HK-2 (cell line): ENCODE data around the gene RUNX3.

Experiments used
- DNase-seq: peaks from one replicate; pipeline ENCODE4 v3.0.0-alpha.2; 2018; ENCODE audit not compliant: unreplicated experiment

The RUNX3 gene

DNA sequence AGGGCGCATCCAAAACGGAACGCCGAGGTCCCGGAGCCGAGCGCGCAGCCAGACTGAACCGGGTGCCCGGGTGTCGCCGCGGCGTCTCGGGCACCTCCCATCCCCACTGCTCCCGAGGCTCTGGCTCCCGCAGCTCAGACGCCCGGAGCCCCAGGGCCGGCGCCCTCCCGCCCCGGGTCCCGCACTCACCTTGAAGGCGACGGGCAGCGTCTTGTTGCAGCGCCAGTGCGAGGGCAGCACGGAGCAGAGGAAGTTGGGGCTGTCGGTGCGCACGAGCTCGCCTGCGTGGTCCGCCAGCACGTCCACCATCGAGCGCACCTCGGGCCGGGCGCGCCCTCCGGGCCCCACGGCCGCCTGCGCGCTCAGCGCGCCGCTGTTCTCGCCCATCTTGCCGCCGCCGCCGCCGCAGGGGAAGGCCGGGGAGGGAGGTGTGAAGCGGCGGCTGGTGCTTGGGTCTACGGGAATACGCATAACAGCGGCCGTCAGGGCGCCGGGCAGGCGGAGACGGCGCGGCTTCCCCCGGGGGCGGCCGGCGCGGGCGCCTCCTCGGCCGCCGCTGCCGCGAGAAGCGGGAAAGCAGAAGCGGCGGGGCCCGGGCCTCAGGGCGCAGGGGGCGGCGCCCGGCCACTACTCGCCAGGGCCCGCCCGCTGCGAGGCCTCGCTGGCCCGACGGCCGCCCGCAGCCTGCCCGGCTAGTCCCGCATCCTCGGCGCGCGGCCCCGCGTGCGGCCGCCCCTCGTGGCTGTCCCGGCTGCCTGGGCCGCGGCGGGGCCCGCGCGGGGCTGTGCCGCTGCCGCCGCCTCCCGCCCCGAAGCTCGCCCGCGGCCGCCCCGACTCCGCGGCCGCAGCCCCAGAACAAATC lies 447 bp downstream of the RUNX3 start:
- DNase-seq, result no peak

DNA sequence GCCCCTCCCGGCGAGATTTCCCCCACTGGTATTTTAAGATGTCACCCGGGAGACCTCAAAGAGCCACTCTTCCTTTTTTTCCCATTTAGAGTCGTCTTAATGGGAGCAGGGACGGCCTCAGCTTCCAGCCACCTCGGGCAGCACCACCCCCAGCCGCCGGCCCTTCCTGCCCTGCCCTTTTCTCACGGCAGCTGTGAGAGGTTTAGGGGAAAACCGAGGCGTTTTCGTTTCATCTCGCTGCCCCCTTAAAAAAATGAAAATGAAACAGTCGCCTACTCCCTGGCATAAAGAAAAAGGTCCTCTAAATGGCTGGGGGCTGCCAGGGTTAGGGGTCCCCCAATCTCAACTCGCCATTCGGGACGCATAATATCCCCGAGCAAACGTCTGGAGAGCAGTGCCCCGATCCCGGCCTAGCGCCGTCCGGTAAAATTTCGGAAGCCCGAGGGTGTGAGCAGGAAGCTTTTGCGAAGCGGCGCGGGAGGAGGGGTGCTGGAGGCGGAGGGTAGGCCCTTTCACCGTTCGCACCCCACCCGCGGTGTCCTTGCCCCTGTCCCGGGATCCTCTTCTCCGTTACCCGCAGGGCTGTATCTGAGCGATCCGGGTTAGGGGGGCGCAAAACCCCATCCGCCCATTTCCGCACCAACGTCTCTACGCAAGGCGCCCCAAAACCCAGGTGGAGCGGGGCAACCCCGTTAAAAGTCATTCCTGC lies 1.2 kb downstream of the RUNX3 start:
- DNase-seq, result no peak

DNA sequence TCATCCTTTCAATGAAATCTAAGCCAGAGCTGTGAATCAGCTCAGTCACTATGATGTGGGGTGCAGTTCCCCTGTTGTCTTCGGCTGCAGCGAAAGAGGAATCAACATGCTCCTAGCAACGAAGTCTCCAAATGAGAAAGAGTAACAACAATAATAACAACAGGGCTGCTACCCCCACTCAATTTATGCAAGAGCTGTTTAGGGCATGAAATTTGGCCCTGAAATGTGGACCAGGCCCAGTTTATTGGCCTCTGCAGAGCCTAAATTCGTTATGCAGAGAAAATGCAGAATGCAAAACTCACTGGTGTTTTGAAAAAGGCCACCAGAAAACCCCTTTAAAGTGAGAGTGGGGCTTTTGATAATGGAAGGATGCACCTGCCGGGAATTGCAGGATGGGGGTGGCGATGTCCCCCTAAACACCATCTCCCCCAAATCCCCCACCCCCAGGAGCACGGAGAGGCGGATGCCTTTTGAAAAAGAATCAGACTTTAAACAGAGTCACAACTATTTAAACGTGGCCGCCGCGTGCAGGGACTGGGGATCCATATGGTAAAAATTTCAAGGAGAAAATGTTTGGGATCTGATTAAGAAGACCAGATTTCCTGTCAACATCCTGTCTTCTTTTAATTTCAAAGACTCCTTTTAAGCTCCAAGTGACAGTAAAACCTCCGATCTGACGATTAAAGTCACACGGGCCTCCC lies 1.9 kb downstream of the RUNX3 start:
- DNase-seq, result no peak

DNA sequence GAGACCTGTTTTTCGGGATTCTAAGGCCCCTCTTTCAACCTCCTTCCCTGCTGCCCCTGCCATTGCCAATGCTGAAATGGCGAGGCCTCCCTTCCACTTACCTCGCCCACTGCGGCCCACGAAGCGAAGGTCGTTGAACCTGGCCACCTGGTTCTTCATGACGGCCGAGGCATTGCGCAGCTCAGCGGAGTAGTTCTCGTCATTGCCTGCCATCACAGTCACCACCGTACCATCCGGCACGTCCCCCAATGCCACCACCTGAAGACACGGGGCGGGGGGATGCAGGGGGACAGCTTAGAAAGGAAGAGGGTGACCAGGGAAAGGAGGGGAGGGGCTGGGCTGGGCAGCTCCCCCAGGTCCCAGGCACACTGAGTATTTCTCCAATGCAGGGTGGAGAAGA lies 2.6 kb downstream of the RUNX3 start:
- no peak for DNase-seq

DNA sequence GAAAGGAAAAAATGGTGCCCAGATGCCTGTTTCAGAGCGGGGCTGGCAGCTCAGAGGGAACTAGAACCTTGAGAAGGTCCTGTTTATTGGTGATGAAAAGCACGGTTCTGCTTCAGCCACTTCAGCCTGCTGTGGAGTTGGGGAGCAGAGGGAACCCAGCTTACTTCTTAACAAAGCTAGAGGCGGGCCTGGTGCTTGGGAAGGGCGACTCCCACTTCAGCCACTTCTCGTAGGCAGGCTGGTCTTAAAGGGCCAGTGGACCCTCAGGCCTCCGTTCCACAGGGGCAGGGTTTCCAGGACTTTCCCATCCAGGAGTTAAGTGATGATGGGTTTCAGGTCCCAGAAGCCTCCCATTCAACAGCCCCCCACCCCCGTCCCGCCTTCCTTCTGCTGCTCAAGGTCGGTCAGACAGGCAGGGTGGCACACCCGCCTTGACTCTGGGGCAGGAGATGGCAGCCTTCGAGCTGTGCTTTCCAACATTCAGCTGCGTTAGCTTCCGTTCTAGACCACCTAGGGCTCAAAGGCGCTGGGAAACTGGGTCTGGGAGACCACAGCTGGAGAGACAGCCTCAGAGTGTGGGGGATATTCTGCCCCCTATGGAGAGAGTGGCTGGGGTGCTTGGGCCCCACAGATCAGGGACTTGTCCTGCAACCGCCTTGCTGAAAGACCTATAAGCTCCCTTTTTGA lies 3.4 kb downstream of the RUNX3 start:
- DNase-seq, result no peak

DNA sequence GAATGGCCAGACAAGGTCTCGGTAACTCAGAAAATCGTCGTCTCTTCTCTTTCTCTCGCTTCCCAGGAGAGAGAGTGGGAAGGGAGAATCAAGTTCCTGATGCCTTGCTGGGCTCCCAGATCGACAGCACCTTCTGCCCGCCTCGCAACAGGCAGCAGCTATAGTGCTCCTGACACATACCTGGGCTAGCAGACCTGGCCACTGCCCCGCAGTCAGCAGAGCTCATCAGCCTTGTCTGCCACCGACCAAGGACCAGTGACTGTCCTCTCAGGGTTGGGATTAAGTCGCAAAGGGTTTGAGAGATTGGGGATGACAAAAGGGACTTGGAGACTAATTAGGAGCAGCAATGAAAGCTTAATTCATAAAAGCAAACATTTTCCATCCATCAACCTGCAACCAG lies 4.1 kb downstream of the RUNX3 start:
- DNase-seq, result no peak

DNA sequence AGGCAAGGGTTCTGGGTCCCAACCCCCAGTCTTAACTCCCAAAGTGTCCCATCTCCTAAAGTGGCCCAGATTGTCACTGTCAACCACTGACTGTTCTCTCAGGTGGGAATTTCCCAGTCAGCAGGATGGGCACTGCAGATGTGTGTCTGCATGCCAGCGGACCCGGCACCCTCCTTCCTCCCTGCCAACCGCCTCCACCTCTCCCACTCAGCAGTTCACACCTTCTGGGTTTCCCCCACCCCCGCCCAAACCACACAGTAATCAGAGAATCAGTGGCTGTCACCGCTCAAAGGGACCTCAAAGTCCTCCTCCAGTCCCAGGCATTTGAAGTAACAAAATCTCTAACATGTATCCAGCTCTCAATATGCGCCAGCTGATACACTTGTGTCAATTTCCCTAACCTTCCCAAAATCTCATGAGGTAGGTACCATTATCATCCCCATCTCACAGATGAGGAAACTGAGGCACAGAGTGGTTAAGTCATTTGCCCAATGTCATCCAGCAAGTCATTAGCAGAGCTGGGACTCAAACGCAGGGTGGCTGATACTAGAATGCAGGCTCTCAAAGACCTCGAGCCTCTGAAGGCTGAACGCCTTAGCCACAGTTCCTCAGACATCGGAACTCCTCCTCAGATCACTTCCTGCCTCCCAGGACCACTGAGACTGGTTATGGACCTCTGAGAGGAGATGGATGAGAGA lies 4.8 kb downstream of the RUNX3 start:
- no peak for DNase-seq

DNA sequence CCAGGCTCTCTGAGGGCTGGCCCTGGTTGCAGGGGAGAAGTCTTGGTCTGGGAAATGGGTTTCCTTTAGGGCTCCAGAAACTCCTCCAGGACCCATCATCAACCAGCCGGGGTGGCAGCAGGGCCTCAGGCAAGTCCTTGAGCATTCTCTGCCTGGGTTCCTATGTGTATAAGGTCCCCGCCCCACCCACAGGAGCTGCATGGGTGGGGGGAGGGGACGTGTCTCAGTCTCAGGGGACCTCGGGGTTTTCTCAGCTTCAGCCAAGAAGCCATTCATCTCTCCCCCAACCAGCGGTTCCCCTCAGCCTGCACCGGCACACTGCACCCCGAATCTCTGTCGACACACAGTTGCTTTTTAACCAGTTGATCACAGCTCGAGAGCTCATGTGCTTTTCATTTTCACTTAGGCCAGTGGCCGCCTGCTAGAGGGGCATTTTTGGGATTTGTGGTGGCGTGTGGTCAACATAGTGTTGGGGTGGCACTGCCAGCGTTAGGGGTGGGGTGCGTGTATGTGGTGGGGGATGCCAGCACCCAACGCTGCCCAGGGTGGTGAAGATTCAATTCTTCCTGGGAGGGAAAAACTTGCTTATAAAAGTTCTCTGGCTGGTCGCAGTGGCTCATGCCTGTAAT lies 6.5 kb downstream of the RUNX3 start:
- DNase-seq, result no peak

DNA sequence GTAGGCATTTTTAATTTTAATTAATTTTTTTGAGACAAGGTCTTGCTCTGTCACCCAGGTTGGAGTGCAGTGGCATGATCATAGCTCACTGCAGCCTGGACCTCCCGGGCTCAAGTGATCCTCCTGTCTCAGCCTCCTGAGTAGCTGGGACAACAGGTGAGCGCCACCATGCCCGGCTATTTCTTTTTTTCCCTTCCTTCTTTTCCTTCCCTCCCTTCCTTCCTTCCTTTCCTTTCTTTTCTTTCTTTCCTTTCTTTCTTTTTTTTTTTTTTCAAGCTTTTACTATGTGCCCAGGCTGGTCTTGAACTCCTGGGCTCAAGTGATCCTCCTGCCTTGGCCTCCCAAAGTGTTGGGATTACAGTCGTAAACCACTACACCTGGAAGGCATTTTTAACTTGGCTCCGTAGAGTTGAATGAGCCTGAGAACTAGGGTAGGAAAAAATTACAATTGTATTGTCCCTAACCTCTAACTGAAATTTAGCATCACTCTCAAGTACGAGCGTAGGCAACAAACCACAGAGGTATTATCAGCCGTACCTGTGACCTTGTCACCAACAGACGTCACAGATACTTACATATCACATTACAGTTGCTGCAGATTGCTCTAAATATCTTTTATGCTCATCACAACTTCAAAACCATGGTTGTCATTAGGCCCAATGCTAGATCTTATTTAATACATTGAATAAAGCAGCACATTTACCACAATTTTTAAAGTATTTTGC lies 8.0 kb downstream of the RUNX3 start:
- DNase-seq, result no peak

DNA sequence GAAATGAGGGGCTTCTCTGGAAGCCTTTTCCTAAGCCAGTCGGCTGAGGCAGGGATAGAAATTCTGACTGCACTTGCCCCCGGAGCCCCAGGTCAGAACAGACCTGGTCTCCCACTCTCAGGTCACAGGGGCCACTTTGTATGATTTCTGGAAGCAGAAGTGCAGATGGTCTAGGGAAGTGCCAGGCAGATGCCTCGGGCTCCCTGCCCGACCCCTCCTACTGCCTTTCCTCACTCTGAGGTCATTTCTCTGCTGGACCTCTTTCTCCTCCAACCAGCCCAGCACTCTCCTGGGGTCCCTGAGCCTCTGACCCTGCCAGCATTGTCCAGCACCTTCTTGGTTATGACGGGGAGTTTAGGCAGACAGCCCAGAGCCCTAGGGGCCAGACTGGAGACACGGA lies 8.7 kb downstream of the RUNX3 start:
- no peak for DNase-seq

DNA sequence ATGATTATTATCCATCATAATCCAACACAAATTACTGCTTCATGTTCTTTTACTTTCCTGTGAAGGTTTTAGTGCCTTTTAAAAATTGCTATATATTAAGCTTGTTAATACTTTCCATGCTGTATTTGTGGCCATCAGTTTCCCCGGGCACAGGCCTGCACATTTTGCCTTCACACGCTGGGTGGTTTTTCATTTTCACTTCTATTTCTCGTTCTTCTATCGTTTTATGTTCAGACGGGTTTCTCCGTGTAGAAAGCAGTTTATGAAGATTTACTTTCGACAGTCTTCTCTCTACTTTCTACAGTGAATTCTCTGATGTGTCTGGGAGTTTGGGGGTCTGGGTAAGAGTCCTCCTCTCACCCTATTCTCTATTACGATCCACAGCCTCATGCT lies 9.5 kb downstream of the RUNX3 start:
- no peak for DNase-seq

DNA sequence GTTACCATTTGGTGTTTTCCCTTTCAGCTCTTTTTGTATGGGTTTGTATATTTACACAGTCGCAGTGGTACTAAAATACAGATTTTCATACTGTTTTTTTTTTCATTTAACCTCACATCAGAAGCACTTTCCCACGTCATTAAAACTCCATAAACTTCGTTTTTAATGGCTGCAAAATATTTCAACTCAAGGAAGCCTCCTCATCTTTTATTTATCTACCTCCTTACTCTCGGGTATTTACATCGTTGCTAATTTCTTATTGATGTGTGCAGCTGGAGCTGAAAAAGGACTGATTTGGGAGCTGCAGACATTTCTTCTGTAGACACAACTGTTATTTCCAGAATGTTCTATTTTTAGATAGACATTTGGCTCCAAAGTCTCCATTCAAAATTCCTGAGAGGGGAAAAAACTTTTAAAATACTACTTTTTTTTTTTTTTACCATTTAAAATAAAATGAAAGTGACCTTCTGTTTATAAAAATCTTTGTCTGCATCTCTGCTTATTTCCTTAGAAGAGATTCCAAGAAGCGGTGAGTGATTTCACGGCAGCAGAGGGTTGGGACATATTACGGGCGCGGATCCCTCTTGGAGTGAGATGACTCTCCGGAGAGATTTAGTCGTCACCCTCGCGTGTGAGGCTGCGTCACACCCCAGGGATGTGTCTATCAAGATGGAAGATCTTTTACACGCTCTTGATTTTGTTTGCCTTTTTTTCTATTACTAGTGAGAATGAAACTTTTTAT lies 10.1 kb downstream of the RUNX3 start:
- no peak for DNase-seq

DNA sequence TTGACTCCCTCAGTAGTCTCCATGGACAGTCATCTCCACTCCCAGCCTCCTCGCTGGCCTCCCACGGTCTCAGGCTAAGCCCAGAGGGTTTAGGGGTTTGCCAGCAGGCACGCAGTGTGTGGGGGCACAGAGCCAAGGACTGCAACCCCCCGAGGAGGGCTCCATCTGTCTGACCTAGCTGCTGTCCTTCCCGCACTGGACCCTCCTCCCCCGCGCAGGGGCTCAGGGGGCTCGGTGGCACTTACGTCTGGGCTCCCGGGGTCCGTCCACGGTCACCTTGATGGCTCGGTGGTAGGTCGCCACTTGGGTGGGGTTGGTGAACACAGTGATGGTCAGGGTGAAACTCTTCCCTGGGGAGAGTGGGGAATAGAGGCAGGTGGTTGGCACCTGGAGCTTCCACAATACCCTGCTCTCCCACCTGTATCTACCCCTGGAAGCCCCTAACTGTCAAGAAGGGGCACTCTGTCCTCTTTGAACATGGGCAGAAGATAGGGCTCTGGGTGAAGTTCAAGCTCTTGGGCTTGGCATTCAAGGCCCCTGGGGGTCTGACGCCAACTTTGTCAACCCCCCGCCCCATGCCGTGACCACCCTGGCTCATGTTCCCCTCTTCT lies 11.0 kb downstream of the RUNX3 start:
- no peak for DNase-seq

DNA sequence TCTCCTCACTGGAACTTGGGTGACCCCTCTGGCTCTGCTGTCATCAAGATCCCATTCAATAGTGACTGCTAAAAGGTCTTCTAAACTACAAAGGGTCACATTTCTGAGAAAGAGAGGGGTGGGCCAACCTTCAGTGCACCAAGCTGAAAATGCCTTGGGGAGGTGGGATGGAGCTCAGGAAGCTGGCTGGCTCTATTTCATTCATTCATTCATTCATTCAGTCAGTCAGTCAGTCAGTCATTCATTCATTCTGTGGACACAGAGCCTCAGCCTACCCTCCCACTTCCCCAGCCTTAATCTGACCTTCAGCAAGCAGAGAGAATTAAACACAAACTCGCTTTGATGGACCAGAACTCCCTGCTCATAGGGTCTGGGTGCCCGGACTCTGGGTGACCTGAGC lies 11.7 kb downstream of the RUNX3 start:
- no peak for DNase-seq

DNA sequence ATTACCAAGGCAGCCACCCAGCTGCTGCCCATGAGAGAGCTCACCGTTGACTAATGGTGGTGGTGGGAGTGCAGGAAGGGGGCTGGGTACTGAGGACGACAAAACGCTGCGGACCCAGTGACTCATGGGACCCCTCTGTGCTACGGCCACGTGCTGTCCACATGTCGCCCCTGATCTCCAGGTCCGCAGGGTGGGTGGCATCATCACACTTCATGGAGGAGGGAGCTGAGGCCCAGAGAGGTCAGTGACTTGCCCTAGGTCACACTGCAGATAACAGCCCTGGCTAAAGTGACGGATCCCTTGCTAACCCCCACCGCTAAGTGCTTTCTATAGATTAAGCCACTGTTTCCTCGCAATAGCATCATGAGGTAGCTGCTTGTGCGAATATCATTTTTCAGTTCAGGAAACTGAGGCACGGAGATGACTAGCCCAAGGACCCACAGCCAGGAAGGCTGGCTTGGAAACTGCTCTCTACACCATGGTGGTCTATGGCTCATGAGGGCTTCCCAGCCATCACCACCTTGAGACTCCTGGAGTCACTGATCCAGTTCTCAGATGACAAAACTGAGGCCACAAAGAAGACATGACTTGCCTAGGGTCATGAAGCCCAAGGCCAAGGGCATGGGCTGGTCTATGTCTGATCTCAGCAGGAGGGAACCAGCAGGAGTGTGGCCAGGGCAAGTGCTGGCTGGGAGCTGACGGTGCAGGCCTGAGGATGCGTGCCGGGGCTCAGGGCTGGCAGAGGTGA lies 12.6 kb downstream of the RUNX3 start:
- DNase-seq, result no peak

DNA sequence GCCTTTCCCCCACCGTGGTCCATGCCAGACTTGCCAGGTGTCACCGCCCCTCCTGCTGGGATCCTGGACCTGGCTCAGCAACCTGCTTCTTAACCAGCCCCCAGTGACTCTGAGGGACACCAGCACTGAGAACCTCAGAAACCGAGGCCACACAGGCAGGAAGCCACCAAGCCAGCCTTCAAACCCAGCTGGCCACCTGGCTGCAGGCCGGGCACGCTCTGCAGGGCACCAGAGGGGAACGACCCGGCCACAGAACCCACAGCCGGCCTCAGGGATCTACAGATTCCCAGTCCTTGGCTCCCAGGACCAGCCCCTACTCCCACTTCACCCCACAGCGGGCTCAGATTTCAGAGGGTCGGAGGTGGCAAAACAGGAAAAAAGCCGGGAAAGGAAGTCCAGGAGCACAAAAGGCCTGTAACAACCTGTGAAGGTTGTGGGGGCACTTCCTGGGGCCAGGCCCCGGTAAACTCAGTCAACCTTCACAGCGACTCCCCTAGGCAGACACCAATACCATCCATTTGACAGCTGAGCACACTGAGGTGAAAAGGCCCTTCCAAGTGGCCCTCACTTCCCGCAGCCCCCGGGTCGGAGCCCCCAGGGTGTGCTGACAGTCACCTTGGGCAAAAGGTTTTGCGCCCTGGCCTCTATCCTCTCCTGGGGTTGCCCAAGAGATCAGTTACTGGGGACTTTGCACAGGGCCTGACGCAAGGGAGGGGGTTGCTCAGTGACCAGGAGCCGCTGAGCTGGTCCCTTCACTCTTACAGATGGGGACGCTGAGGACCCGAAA lies 14.1 kb downstream of the RUNX3 start:
- DNase-seq, result peak; percentile 54

DNA sequence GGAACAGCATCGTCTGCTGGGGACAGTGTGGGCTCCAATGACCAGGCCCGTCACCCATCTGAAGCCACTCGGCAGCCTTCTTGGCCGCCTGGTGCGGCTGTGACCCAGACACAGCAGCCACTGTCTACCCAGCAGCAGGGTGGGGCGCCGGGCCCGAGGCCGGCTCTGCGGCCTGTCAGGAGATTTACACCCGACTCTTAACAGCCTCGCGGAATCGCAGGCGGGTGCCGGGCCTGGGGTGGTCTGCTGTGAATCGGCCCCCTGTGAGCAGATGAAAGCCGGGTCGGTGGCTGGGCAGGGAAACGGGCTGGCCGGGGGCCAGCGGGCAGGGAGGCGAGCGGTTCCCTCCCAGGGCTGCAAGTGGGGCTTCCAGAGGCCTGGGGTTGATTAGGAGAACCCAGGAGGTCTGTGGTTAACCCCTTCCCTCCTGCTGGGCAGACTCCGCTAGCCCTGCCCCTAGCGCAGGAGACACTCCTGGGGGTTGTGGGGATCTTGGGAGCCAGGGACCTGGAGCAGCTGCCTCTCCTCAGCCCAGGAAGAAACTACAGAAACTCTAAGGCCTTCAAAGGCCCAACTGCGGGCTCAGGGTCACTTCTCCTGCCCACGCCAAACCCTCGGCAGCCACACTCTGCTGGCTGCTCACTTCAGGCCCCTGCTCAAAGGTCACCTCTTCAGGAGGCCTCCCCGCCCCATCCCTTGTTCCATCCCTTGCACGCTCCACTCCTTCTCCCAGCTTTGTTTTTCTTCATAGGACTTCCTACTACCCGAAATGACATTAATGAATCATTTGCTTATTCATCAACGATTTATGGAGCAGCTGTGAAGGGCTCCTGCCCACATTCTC lies 15.6 kb downstream of the RUNX3 start:
- DNase-seq, result peak; percentile 30
